NCI-H1092 treated with DMSO at 0.1 percent for 48 hours (cell line): Measurements from ENCODE around the gene SOX13.
A peak's percentile ranks its signal among the peaks of the same experiment; 100 is the strongest.

ENCODE experiments used
- DNase-seq: peaks from one replicate; lab custom pipeline; 2025; lab: John Stamatoyannopoulos, UW

Gene SOX13

GRCh38 chr1:204108312-204109141 is 35.6 kb downstream of the SOX13 start:
- DNase-seq: peak; percentile 91

- no peak for DNase-seq
Observed at GRCh38 chr1:204110894-204111633, 38.1 kb downstream of the SOX13 start.

- DNase-seq: no peak
Observed at GRCh38 chr1:204112876-204113730, 40.2 kb downstream of the SOX13 start.

GRCh38 chr1:204113896-204114295 is 41.0 kb downstream of the SOX13 start:
- no peak for DNase-seq

GRCh38 chr1:204114606-204115005 is 41.7 kb downstream of the SOX13 start:
- no peak for DNase-seq

GRCh38 chr1:204115116-204115515 is 42.2 kb downstream of the SOX13 start:
- DNase-seq: no peak

- no peak for DNase-seq
Observed at GRCh38 chr1:204116539-204116938, 43.6 kb downstream of the SOX13 start.

GRCh38 chr1:204121840-204122555 is 49.1 kb downstream of the SOX13 start:
- no peak for DNase-seq

GRCh38 chr1:204123376-204123775 is 50.5 kb downstream of the SOX13 start:
- DNase-seq: no peak

GRCh38 chr1:204124639-204125038 is 51.7 kb downstream of the SOX13 start:
- DNase-seq: no peak

GRCh38 chr1:204125759-204126351 is 52.9 kb downstream of the SOX13 start:
- DNase-seq: no peak

- no peak for DNase-seq
Observed at GRCh38 chr1:204126386-204126785, 53.5 kb downstream of the SOX13 start.

- DNase-seq: no peak
Observed at GRCh38 chr1:204126956-204127355, 54.0 kb downstream of the SOX13 start.

- DNase-seq: peak; percentile 65
Observed at GRCh38 chr1:204127597-204128242, 54.8 kb downstream of the SOX13 start.

GRCh38 chr1:204128464-204128963 is 55.6 kb downstream of the SOX13 start:
- no peak for DNase-seq

- peak; percentile 81 for DNase-seq
Observed at GRCh38 chr1:204128964-204129896, 56.3 kb downstream of the SOX13 start.

GRCh38 chr1:204130178-204130577 is 57.3 kb downstream of the SOX13 start:
- DNase-seq: peak; percentile 83

- DNase-seq: peak; percentile 35
Observed at GRCh38 chr1:204130981-204131892, 58.3 kb downstream of the SOX13 start.
